Measurements from ENCODE around the gene UNC45B. TPM values are rescaled to one million over a fixed set of nuclear protein-coding genes. Genes with fewer than 3 reads are reported as not detected.
A peak's percentile ranks its signal among the peaks of the same experiment; 100 is the strongest.

Gene UNC45B
- 205 TPM for total RNA-seq
- long read RNA-seq, full-length matches to known transcripts: 501 of 861 reads
- long read RNA-seq, partial matches to known transcripts: 117 of 861 reads
- long read RNA-seq, other reads (novel, unspliced or antisense): 243 of 861 reads

- Histone ChIP-seq H3K27ac (replicated peaks) (peak within 1 kb of the TSS; percentile 87), H3K36me3 (peaks cover 15% of the 10 kb centered on the region), H3K9me3 (replicated peaks) (no peaks in the 10 kb centered on the region), H3K4me3 (peak within 1 kb of the TSS; percentile 68), H3K4me1 (peaks cover 54% of the 10 kb centered on the region), H3K27me3 (ENCODE audit: low read depth) (no peaks in the 10 kb centered on the region)
- intact Hi-C loops (cut with micrococcal nuclease): no loop called here
- TF ChIP-seq CTCF (IDR thresholded peaks at IDR 0.05; ENCODE audit: borderline replicate concordance): no peak
- peak; percentile 69 for DNase-seq
Observed at GRCh38 chr17:35147375-35147905, at the start of gene UNC45B. UNC45B (plus strand) TSS chr17:35147817; CDS start chr17:35148264, 447 bp downstream.

- Histone ChIP-seq H3K27ac (replicated peaks) (no peak overlapping the region), H3K4me1 (no peaks in the 10 kb centered on the region), H3K36me3 (peaks cover 41% of the 10 kb centered on the region), H3K9me3 (replicated peaks) (no peaks in the 10 kb centered on the region), H3K4me3 (no peak overlapping the region), H3K27me3 (ENCODE audit: low read depth) (no peaks in the 10 kb centered on the region)
- TF ChIP-seq CTCF (IDR thresholded peaks at IDR 0.05; ENCODE audit: borderline replicate concordance): no peak
- no peak for DNase-seq
- intact Hi-C loops (cut with micrococcal nuclease): no loop called here
Observed at GRCh38 chr17:35099908-35100307, 47.7 kb upstream of the UNC45B start.

GRCh38 chr17:35101036-35101435 is 46.6 kb upstream of the UNC45B start:
- intact Hi-C loops (cut with micrococcal nuclease): no loop called here
- Histone ChIP-seq H3K4me3 (no peak overlapping the region), H3K27ac (replicated peaks) (no peak overlapping the region), H3K4me1 (no peaks in the 10 kb centered on the region), H3K27me3 (ENCODE audit: low read depth) (no peaks in the 10 kb centered on the region), H3K9me3 (replicated peaks) (no peaks in the 10 kb centered on the region), H3K36me3 (peaks cover 52% of the 10 kb centered on the region)
- TF ChIP-seq CTCF (IDR thresholded peaks at IDR 0.05; ENCODE audit: borderline replicate concordance): no peak
- DNase-seq: no peak

- H3K36me3 ChIP-seq: peaks cover 59% of the 10 kb centered on the region
- H3K4me1 ChIP-seq: no peaks in the 10 kb centered on the region
- no peak overlapping the region for H3K27ac ChIP-seq (replicated peaks)
- no peak overlapping the region for H3K4me3 ChIP-seq
- intact Hi-C loops (cut with micrococcal nuclease): no loop called here
- H3K27me3 ChIP-seq (ENCODE audit: low read depth): no peaks in the 10 kb centered on the region
- no peaks in the 10 kb centered on the region for H3K9me3 ChIP-seq (replicated peaks)
- no peak for TF ChIP-seq CTCF (IDR thresholded peaks at IDR 0.05; ENCODE audit: borderline replicate concordance)
- no peak for DNase-seq
Observed at GRCh38 chr17:35101725-35102124, 45.9 kb upstream of the UNC45B start.

GRCh38 chr17:35103271-35103670 is 44.3 kb upstream of the UNC45B start:
- H3K36me3 ChIP-seq: peaks cover 63% of the 10 kb centered on the region
- intact Hi-C loops (cut with micrococcal nuclease): no loop called here
- H3K4me3 ChIP-seq: no peak overlapping the region
- no peak for DNase-seq
- H3K27me3 ChIP-seq (ENCODE audit: low read depth): no peaks in the 10 kb centered on the region
- no peak for TF ChIP-seq CTCF (IDR thresholded peaks at IDR 0.05; ENCODE audit: borderline replicate concordance)
- no peaks in the 10 kb centered on the region for H3K4me1 ChIP-seq
- no peak overlapping the region for H3K27ac ChIP-seq (replicated peaks)
- H3K9me3 ChIP-seq (replicated peaks): no peaks in the 10 kb centered on the region
